ENCODE data around the gene B3GALT5.

The B3GALT5 gene

DNA sequence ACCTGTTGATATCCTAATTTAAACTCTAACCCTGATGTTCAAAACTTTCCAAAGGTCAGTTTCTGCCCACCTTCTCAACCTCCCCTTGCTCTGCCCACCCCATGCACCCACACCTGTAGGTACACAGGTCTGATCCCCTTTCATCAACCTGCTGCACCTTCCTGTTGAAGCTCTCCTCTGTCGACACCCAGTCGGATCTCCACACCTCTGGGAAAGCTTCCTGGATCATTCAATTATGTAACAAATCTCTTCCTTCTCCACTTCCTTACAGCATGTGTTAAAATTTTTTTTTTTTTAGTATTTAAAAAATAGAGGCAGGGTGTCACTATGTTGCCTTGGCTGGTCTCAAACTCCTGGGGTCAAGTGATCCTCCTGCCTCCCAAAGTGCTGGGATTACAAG lies 87.6 kb downstream of the B3GALT5 start:
- DNase-seq (ENCODE audit: low spot score): no peak

GRCh38 chr21:39703578-39703977 lies 90.8 kb downstream of the B3GALT5 start:
- DNase-seq (ENCODE audit: low spot score): no peak

DNA sequence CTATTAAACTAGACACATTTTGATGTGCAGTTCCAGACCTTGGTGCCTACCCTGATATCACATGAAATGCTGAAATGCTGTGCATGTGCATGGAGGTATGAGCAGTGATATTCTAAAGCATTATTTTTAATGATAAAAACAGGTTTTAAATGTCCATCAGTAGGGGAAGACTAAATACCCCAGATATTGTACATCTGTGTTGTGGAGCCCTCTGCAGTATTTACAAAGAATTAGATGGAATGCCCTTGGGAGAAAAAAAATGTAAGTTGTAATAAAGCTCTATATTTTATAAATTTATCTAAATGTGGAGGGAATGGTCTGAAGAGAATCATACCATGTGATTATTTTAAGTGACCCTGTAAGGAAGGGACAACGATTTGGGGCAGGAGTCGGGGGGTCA lies 93.1 kb downstream of the B3GALT5 start:
- peak; percentile 19 for DNase-seq (ENCODE audit: low spot score)

GRCh38 chr21:39707316-39707715 lies 94.6 kb downstream of the B3GALT5 start:
- DNase-seq (ENCODE audit: low spot score): no peak

DNA sequence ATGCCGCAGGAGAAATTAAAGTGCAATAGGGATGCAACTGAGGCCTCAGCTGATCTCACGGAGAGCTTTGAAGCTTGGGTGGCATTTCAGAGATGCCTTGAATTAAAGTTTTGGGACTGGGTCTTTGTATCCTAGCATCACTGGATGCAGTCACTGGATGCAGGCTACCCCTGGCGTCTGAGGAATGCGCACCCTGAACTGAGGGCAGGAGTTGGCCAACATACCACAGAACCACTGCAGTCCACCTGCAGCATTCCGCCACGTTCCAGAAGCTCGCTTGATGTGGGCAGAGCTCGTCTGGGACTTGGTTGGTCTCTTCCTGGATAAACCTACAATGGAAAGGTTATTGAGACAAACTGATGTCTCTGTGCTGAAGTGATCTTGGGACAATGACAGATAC lies 98.1 kb downstream of the B3GALT5 start:
- no peak for DNase-seq (ENCODE audit: low spot score)

DNA sequence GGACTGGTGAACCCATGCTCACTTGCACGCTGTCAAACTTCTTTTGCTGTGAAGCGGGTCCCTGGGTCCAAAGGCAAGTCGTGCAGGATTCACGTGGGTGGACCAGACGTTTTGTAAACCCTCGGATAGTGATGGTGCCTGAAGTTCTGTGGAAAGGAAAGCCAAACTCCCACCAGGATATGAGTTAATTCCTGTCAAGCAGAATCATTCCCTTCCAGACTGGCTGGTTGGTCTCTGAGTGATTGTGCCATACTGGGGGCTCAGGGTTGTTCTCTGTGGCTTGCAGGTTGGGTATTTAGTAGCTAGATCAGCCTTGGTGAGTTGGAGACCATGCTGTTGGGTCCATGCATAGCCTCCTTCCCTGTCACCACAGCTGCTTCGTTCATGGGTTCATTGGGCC lies 99.5 kb downstream of the B3GALT5 start:
- DNase-seq (ENCODE audit: low spot score): no peak

- peak; percentile 38 for DNase-seq (ENCODE audit: low spot score)
Observed at GRCh38 chr21:39712976-39713375, 100.2 kb downstream of the B3GALT5 start.

GRCh38 chr21:39713905-39714304 lies 101.2 kb downstream of the B3GALT5 start:
- no peak for DNase-seq (ENCODE audit: low spot score)

- DNase-seq (ENCODE audit: low spot score): no peak
Observed at GRCh38 chr21:39714331-39714730, 101.6 kb downstream of the B3GALT5 start.

- DNase-seq (ENCODE audit: low spot score): peak; percentile 55
Observed at GRCh38 chr21:39715804-39716397, 103.2 kb downstream of the B3GALT5 start.

DNA sequence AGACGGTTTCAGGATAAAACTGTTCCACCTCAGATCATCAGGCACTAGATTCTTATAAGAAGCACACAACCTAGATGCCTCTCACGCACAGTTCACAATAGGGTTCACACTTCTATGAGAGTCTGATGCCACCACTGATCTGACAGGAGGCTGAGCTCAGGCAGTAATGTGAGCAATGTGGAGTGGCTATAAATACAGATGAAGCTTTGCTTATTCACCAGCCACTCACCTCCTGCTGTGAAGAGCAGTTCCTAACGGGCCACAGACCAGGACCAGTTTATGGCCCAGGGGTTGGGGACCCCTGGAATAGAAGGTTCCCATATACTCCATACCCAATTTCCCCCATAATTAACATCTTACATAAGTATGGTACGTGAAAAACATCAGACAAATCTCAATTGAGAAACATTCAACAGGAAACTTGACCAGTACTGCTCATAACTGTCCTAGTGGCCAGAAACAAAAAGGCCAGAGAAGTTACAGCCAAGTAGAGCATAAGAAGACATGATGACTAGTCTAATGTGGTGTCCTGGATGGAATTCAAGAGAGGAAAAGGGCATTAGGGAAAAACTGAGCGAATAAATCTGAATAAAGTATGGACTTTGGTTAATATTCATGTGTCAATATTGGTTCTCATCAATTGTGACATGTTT lies 107.5 kb downstream of the B3GALT5 start:
- no peak for DNase-seq (ENCODE audit: low spot score)

DNA sequence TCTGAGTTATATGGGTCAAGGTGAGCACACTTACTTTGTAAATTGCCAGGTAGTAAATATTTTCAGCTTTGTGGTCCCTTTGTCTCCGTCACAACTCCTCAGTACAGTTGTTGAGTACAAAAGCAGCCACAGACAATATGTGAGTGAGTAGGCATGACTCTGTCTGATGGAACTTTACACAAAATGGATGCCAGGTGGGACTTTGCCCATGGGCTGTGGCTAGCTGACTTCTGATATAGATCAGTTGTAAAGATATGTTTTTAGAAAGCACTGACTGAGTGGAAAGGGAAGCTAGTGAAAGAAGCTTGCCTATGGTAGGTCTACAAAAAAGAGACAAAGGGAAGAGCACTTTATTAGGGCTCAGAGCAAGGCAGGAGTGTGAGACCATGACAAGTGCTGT lies 109.1 kb downstream of the B3GALT5 start:
- DNase-seq (ENCODE audit: low spot score): no peak
